ENCODE measurements around the gene LGALS8.

LGALS8 gene

GRCh38 chr1:236581528-236581927 is 57.7 kb downstream of the LGALS8 start:
- DNase-seq (ENCODE audit: low read depth, low spot score): no peak
- TF ChIP-seq, protein P1, sequence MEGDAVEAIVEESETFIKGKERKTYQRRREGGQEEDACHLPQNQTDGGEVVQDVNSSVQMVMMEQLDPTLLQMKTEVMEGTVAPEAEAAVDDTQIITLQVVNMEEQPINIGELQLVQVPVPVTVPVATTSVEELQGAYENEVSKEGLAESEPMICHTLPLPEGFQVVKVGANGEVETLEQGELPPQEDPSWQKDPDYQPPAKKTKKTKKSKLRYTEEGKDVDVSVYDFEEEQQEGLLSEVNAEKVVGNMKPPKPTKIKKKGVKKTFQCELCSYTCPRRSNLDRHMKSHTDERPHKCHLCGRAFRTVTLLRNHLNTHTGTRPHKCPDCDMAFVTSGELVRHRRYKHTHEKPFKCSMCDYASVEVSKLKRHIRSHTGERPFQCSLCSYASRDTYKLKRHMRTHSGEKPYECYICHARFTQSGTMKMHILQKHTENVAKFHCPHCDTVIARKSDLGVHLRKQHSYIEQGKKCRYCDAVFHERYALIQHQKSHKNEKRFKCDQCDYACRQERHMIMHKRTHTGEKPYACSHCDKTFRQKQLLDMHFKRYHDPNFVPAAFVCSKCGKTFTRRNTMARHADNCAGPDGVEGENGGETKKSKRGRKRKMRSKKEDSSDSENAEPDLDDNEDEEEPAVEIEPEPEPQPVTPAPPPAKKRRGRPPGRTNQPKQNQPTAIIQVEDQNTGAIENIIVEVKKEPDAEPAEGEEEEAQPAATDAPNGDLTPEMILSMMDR (IDR thresholded peaks at IDR 0.05; ENCODE audit: insufficient read depth, low read length, missing control alignments): no peak
- H3K4me3 ChIP-seq (ENCODE audit: low read depth, low read length): no peak overlapping the region
- ChIA-PET POLR2A (no interaction called here), CTCF (no interaction called here)

DNA sequence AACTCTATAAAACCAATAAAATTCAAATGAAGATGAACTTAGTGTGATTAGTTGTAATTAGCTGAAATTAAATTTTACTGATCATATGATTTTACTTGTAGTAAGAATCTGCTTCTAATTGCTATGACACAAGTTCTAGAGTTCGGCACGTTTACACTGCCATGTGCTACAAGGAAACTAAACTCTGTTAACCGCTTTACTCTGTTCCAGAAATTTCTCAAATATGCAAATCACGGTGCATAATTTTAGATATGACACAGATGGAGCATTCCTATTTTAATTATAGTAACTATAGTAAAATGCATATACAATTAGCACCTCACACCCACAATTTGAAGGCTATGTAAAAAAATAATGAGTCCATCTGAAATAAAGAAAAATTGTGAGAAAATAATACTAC is 65.7 kb downstream of the LGALS8 start:
- ChIA-PET POLR2A (no interaction called here), CTCF (no interaction called here)
- H3K4me3 ChIP-seq (ENCODE audit: low read depth, low read length): no peak overlapping the region
- DNase-seq (ENCODE audit: low read depth, low spot score): no peak
- TF ChIP-seq, protein P1 (IDR thresholded peaks at IDR 0.05; ENCODE audit: insufficient read depth, low read length, missing control alignments): no peak

- POLR2A ChIA-PET: no interaction called here
- H3K4me3 ChIP-seq (ENCODE audit: low read depth, low read length): no peak overlapping the region
- no peak for DNase-seq (ENCODE audit: low read depth, low spot score)
- CTCF ChIA-PET: no interaction called here
- TF ChIP-seq, protein P1 (IDR thresholded peaks at IDR 0.05; ENCODE audit: insufficient read depth, low read length, missing control alignments): no peak
These were observed 66.9 kb downstream of the LGALS8 start for GRCh38 chr1:236590553-236591150.

GRCh38 chr1:236602171-236602570 is 78.4 kb downstream of the LGALS8 start:
- H3K4me3 ChIP-seq (ENCODE audit: low read depth, low read length): no peak overlapping the region
- DNase-seq (ENCODE audit: low read depth, low spot score): no peak
- ChIA-PET POLR2A (no interaction called here), CTCF (interaction anchor here (1.3 to 1.5 kb wide), 2 partner anchors 24 to 497 kb away, joined by 3 to 6 read pairs; no protein-coding TSS in a partner anchor)
- TF ChIP-seq, protein P1 (IDR thresholded peaks at IDR 0.05; ENCODE audit: insufficient read depth, low read length, missing control alignments): no peak
